Endothelial cell of umbilical vein (primary cell): Measurements from ENCODE around the gene SNAPC5. TPM values are rescaled to one million over a fixed set of nuclear protein-coding genes. Genes with fewer than 3 reads are reported as not detected.

ENCODE experiments used
- BruUV-seq: library from RNA; stranded (reverse); fragments of 400-500 nt; replicated peaks from 2 replicates; lab custom pipeline; 2021; lab: Mats Ljungman, UMichigan
- CTCF ChIA-PET: fragments of 300-600, 350-600 bp; sonication (Branson Sonifier 250); formaldehyde crosslinking; loops from one replicate; lab custom pipeline; 2021; ENCODE audit warnings: antibody characterized with exemption, inconsistent platforms; lab: Charles Lee
- POLR2A ChIA-PET: fragments of 300-600, 350-600 bp; sonication (Branson Sonifier 250); formaldehyde crosslinking; loops from one replicate; lab custom pipeline; 2021; ENCODE audit warnings: antibody characterized with exemption, inconsistent platforms; lab: Charles Lee
- DNase-seq: peaks from one replicate; pipeline ENCODE4 v3.0.0-alpha.2; 2011; ENCODE audit warnings: low read depth, low spot score
- FAIRE-seq: peaks from 2 replicates; lab custom pipeline; 2011; peaks lifted over from hg19 to GRCh38; lab: Jason Lieb, UNC
- H2AFZ ChIP-seq: 2 replicates; pipeline ENCODE4 v1.6.0; 2012; ENCODE audit warnings: low read depth, low read length, control low read depth, inconsistent platforms
- H3K27ac ChIP-seq: 2 replicates; pipeline ENCODE4 v1.5.1; 2011; ENCODE audit warnings: low read depth, mild to moderate bottlenecking, control low read depth, low read length, moderate library complexity; ENCODE audit not compliant: insufficient read depth
- H3K27me3 ChIP-seq, 2 experiments: 2 replicates each; pipeline versions ENCODE4 v1.6.0 to v1.6.1; 2011; ENCODE audit warnings: low read length in 2 of 2, mixed read lengths in 1 of 2; ENCODE audit not compliant: control insufficient read depth in 2 of 2, insufficient read depth in 2 of 2
- H3K36me3 ChIP-seq, 2 experiments: 2 replicates in 1 of 2; 3 replicates in 1 of 2; pipeline ENCODE4 v1.5.1; 2011; ENCODE audit warnings: low read length in 2 of 2, mild to moderate bottlenecking in 1 of 2, moderate library complexity in 1 of 2; ENCODE audit not compliant: control insufficient read depth in 2 of 2, insufficient read depth in 2 of 2; ENCODE audit errors: extremely low read depth in 1 of 2
- H3K4me1 ChIP-seq: 3 replicates; pipeline ENCODE4 v1.5.1; 2011; ENCODE audit warnings: mild to moderate bottlenecking, low read length; ENCODE audit not compliant: control insufficient read depth, insufficient read depth; ENCODE audit errors: extremely low read depth
- H3K4me2 ChIP-seq: 2 replicates; pipeline ENCODE4 v1.6.1; 2011; ENCODE audit warnings: low read length, control low read depth, mixed read lengths; ENCODE audit not compliant: insufficient read depth
- H3K4me3 ChIP-seq, 3 experiments: fragments of 200-600 bp in 1 of 3; sonication (generic), shearing (Covaris generic) in 1 of 3; replicated peaks in 1 of 3; 2 replicates each; pipeline ENCODE4 v1.5.1; 2011 to 2016; ENCODE audit warnings: control low read depth in 3 of 3, low read length in 3 of 3, mild to moderate bottlenecking in 2 of 3, inconsistent platforms in 1 of 3, low read depth in 1 of 3, moderate library complexity in 1 of 3; ENCODE audit not compliant: insufficient read depth in 1 of 3
- H3K79me2 ChIP-seq: 2 replicates; pipeline ENCODE4 v1.6.0; 2012; ENCODE audit warnings: low read length, inconsistent platforms; ENCODE audit not compliant: control insufficient read depth, insufficient read depth
- H3K9ac ChIP-seq: replicated peaks from 2 replicates; pipeline ENCODE3; 2011; ENCODE audit warnings: low read length, control low read depth; ENCODE audit not compliant: insufficient read depth; ENCODE audit errors: extremely low read depth
- H3K9me1 ChIP-seq: replicated peaks from 3 replicates; pipeline ENCODE4 v1.6.0; 2011; ENCODE audit warnings: mild to moderate bottlenecking, low read length; ENCODE audit not compliant: control insufficient read depth, insufficient read depth; ENCODE audit errors: extremely low read depth
- H3K9me3 ChIP-seq: replicated peaks from 2 replicates; pipeline ENCODE4 v1.5.1; 2012; ENCODE audit warnings: low read length, inconsistent platforms; ENCODE audit not compliant: control insufficient read depth, insufficient read depth
- H4K20me1 ChIP-seq: replicated peaks from 2 replicates; pipeline ENCODE3; 2011; ENCODE audit warnings: mild to moderate bottlenecking, low read length; ENCODE audit not compliant: control insufficient read depth, insufficient read depth; ENCODE audit errors: extremely low read depth
- EZH2 ChIP-seq: IDR thresholded peaks from 2 replicates; pipeline ENCODE4 v1.6.1; 2012; ENCODE audit warnings: borderline replicate concordance, low read depth, mild to moderate bottlenecking, moderate library complexity, low read length, inconsistent platforms; ENCODE audit not compliant: severe bottlenecking
- FOS ChIP-seq: IDR thresholded peaks from 2 replicates; pipeline ENCODE4 v1.6.1; 2011; ENCODE audit warnings: mild to moderate bottlenecking, low read length, moderate library complexity, borderline replicate concordance; ENCODE audit not compliant: insufficient read depth
- GATA2 ChIP-seq: IDR thresholded peaks from 2 replicates; pipeline ENCODE4 v1.7.0; 2011; ENCODE audit warnings: low read depth, mild to moderate bottlenecking, moderate library complexity, mixed read lengths, low read length; ENCODE audit not compliant: insufficient read length, insufficient read depth
- JUN ChIP-seq: IDR thresholded peaks from 2 replicates; pipeline ENCODE4 v1.6.1; 2011; ENCODE audit warnings: borderline replicate concordance, low read depth; ENCODE audit not compliant: insufficient read length, insufficient read depth
- MYC ChIP-seq: IDR thresholded peaks from one replicate; pipeline ENCODE4 v1.6.1; 2011; ENCODE audit warnings: mild to moderate bottlenecking, low read depth, low read length
- POLR2A ChIP-seq: IDR thresholded peaks from 2 replicates; pipeline ENCODE4 v1.6.1; 2012; ENCODE audit warnings: low read depth, mild to moderate bottlenecking, control low read depth, low read length
- POLR2AphosphoS5 ChIP-seq: IDR thresholded peaks from 2 replicates; pipeline ENCODE4 v1.6.1; 2012; ENCODE audit warnings: low read depth, mild to moderate bottlenecking, control low read depth, low read length, moderate library complexity; ENCODE audit not compliant: insufficient read depth
- dilution Hi-C: fragments of 300-500 bp; cut with MboI; formaldehyde crosslinking; loops from one replicate; pipeline ENCODE4 v1.15.0; 2019; ENCODE audit warnings: low sequenced_read_pairs; ENCODE audit not compliant: extremely low pct_ligation_motif_present
- intact Hi-C: fragments of 100-400 bp; cut with micrococcal nuclease; formaldehyde crosslinking; loops from one replicate; pipeline ENCODE4 v1.10.0; 2022
- polyA plus RNA-seq, 4 experiments: library from polyadenylated mRNA; depleted of rRNA in 3 of 4; stranded (reverse) in 3 of 4; unstranded in 1 of 4; fragments of >200 nt; gene quantifications; 2 replicates each; pipeline versions ENCODE4 v1.2.1 to v1.2.3, GENCODE V29; 2011 to 2012; ENCODE audit warnings: missing spikeins in 1 of 4
- total RNA-seq: library from RNA; stranded (reverse); gene quantifications from 2 replicates; pipeline ENCODE4 v1.2.3, GENCODE V29; 2021
- TF ChIP-seq, protein P1 (sequence below): IDR thresholded peaks from 2 replicates; pipeline ENCODE4 v1.6.1; 2011; ENCODE audit not compliant: insufficient read depth, insufficient read length
- TF ChIP-seq, protein P2 (sequence below), 2 donors: IDR thresholded peaks; 1 replicate in 1 of 2; 2 replicates in 1 of 2; pipeline ENCODE4 v1.5.1; 2011; ENCODE audit warnings: low read length in 2 of 2, mild to moderate bottlenecking in 2 of 2, moderate library complexity in 2 of 2, control low read depth in 1 of 2, inconsistent platforms in 1 of 2, low read depth in 1 of 2; ENCODE audit not compliant: insufficient read depth in 1 of 2; ENCODE audit errors: extremely low read depth in 1 of 2

Gene SNAPC5
- total and polyA plus RNA-seq, 2 donors (not counting 3 experiments of a cell fraction or from before 2014, with no cell fraction given) = 16.0 to 17.4 TPM

DNA sequence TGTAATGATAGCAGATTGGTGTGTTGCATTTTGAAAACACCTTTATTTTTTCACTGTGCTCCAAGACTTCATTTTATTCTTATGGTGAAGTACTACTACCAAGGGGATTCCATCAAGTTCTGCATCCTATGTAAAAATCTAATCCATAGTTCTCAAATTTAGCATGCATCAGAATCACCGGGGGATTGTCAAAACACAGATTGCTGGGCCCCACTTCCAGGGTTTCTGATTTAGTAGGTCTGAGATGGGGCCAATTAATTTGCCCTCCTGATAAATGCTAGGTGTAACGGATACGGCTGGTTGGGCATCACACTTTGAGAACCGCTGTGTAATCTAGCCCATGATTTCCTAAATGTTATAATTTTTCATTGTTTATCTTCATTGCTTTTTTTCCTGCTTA is 8.3 kb upstream of the SNAPC5 start:
- ChIA-PET CTCF (interaction anchor here (2.0 kb wide), 1 partner anchor 10 kb away, joined by 5 read pairs; no protein-coding TSS in a partner anchor), POLR2A (interaction anchor here (1.2 kb wide), 1 partner anchor 609 kb away, joined by 3 read pairs; no protein-coding TSS in a partner anchor)
- peak overlapping the region; percentile 98 for H3K9ac ChIP-seq
- H4K20me1 ChIP-seq = no peaks in the 10 kb centered on the region
- H3K4me1 ChIP-seq = peaks cover 28% of the 10 kb centered on the region
- peak overlapping the region; percentile 96 for H3K27ac ChIP-seq
- no peaks in the 10 kb centered on the region for H3K27me3 ChIP-seq
- peaks cover 69% of the 10 kb centered on the region for H3K79me2 ChIP-seq
- FAIRE-seq = no peak
- no TSS peak for BruUV-seq
- dilution Hi-C loops = no loop called here
- TF ChIP-seq, protein P1, sequence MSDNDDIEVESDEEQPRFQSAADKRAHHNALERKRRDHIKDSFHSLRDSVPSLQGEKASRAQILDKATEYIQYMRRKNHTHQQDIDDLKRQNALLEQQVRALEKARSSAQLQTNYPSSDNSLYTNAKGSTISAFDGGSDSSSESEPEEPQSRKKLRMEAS = no peak
- TF ChIP-seq, protein P2, sequence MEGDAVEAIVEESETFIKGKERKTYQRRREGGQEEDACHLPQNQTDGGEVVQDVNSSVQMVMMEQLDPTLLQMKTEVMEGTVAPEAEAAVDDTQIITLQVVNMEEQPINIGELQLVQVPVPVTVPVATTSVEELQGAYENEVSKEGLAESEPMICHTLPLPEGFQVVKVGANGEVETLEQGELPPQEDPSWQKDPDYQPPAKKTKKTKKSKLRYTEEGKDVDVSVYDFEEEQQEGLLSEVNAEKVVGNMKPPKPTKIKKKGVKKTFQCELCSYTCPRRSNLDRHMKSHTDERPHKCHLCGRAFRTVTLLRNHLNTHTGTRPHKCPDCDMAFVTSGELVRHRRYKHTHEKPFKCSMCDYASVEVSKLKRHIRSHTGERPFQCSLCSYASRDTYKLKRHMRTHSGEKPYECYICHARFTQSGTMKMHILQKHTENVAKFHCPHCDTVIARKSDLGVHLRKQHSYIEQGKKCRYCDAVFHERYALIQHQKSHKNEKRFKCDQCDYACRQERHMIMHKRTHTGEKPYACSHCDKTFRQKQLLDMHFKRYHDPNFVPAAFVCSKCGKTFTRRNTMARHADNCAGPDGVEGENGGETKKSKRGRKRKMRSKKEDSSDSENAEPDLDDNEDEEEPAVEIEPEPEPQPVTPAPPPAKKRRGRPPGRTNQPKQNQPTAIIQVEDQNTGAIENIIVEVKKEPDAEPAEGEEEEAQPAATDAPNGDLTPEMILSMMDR (IDR thresholded peaks at IDR 0.05; ENCODE audit: extremely low read depth in 1 of 2, insufficient read depth in 1 of 2, low read depth in 1 of 2, low read length in 2 of 2) = no peak
- TF ChIP-seq GATA2 (no peak), JUN (no peak), MYC (no peak), POLR2AphosphoS5 (no peak), EZH2 (no peak), FOS (no peak), POLR2A (no peak)
- no peak overlapping the region for H2AFZ ChIP-seq
- H3K4me2 ChIP-seq = peak overlapping the region; percentile 85
- no peaks in the 10 kb centered on the region for H3K9me1 ChIP-seq
- peak overlapping the region; percentile 93 to 98 (median 98) for H3K4me3 ChIP-seq
- no peaks in the 10 kb centered on the region for H3K9me3 ChIP-seq
- intact Hi-C loops = loop anchor here (2.0 kb wide), 2 partner anchors 61 to 197 kb away; partner anchors contain the start of gene SMAD6
- no peak for DNase-seq
- peaks cover 10 to 22% of the 10 kb centered on the region in 2 experiments for H3K36me3 ChIP-seq
